ENCODE data around the gene NINL. TPM values are rescaled to one million over a fixed set of nuclear protein-coding genes. Genes with fewer than 3 reads are reported as not detected.

The NINL gene
- total RNA-seq, 4 donors from 2014 or later: 18.3 to 37.8 (median 23.5) TPM

DNA sequence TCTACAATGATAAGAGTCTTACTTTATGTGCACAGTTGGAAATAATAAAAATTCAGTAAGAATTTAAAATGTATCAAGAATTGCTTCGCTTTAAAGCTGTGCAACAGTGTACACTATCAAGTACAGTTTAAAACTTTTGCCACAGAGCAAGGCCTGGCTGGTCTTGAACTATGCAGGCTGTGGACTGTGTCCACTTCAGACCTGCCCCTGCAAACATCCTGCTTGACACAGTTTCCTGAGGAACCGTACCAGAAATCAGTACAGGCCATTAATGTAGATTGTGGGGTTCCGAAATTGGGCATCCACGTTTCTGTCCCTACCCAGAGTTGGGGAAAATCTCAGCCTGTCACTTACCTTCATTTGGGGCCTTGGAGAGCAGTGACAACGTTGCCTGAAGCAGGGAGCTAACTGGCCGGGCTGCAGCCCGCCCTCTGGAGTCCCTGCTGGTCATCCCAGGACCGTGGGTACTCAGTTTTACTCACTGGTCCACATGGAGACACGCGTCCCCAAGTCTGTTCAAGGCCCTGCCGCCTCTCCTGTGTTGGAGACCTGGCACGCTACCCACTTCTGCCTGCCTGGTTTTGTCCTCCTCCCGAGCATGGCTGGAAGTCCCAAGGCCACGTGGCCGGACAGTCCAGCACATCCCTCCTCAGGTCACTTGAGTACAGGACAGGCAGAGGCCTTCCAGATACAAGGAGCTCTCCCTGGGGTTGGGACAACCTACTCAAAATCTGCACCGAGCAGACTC, 8.4 kb downstream of the NINL start:
- WGBS, 2 donors: 84 to 87% methylated on average over 14 to 15 of the region's 16 CpGs
- Histone ChIP-seq H3K27ac (no peak overlapping the region), H3K36me3 (no peaks in the 10 kb centered on the region), H3K4me3 (replicated peaks in 1 of 3) (no peak overlapping the region), H3K27me3 (no peaks in the 10 kb centered on the region), H3K9me3 (no peaks in the 10 kb centered on the region), H3K4me1 (peaks cover 7 to 29% of the 10 kb centered on the region in 2 donors)
- intact Hi-C loops (cut with DNase I): no loop called here
- no peak for TF ChIP-seq POLR2A (IDR thresholded peaks at IDR 0.05)
- TF ChIP-seq, protein P1, sequence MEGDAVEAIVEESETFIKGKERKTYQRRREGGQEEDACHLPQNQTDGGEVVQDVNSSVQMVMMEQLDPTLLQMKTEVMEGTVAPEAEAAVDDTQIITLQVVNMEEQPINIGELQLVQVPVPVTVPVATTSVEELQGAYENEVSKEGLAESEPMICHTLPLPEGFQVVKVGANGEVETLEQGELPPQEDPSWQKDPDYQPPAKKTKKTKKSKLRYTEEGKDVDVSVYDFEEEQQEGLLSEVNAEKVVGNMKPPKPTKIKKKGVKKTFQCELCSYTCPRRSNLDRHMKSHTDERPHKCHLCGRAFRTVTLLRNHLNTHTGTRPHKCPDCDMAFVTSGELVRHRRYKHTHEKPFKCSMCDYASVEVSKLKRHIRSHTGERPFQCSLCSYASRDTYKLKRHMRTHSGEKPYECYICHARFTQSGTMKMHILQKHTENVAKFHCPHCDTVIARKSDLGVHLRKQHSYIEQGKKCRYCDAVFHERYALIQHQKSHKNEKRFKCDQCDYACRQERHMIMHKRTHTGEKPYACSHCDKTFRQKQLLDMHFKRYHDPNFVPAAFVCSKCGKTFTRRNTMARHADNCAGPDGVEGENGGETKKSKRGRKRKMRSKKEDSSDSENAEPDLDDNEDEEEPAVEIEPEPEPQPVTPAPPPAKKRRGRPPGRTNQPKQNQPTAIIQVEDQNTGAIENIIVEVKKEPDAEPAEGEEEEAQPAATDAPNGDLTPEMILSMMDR (IDR thresholded peaks at IDR 0.05): no peak
- peak; percentile 22 to 48 for DNase-seq

DNA sequence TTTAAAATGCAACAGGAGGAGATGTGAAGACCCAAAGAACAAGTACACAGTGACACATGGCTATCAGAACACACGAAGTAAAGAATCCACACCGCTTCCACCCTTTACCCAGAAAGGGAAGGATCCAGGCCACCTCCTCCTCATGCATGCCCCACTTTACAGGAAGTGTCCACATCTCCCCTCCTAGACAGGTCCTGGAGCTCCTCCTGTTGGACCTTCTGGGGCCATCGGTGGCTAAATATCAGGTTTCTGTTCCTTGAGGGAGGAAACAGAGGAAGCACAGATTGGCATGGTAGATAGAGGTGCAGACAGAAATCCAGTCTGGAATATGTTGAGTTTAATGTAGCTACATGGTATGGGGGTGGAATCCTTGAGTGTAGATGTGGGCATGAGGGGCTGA, 10.9 kb downstream of the NINL start:
- H3K27ac ChIP-seq: no peak overlapping the region
- WGBS, 2 donors: 77 to 85% methylated on average over 3 of the region's 3 CpGs
- intact Hi-C loops (cut with DNase I): no loop called here

DNA sequence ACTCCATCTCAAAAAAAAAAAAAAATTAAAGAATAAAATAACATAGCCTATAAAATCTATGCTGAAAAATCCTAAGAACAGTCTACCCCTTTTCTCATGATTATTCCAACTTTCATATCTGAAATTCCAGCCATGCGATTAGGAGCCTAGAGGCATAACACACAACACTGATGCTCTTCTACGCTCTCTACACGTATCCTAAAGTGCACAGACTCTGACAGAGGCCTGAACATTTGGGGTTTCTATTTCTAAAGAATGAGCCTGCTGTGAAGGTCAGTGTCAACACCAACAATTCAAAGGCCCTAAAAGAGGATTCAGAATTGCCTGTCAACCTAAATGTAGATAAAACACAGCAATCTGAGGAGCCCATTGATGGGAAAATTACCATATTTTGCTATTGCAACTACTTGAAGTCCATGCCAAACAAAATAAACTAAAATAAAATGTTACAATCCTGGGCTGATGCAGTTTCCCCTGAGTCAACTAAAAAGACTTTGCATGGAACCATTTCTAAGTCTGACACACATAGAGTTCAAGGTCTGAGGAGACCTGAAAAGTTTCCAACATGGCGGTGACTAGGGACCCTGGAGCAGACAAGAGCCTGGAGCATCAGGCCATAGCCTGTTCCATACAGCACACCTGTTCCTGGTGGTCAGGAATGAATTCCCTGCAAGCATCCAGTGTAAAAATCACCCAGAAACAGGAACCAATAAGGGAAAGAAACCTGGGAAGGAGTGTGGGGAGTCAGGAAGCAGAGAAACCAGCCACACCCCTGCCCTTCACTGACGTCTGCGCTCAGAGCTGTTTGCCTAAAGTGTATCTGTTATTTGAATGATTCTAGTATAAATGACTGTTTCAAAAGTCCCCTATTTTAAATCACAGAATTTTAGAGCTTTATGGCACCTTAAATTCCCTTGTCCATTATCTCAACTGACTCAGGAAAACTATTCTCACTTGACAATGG, 11.8 kb downstream of the NINL start:
- H3K4me1 ChIP-seq: peaks cover 13% of the 10 kb centered on the region in 2 donors
- DNase-seq: no peak
- no peaks in the 10 kb centered on the region for H3K36me3 ChIP-seq
- no peak overlapping the region for H3K4me3 ChIP-seq (replicated peaks in 1 of 3)
- no peaks in the 10 kb centered on the region for H3K9me3 ChIP-seq
- intact Hi-C loops (cut with DNase I): no loop called here
- TF ChIP-seq, protein P1 (IDR thresholded peaks at IDR 0.05): no peak
- no peak for TF ChIP-seq POLR2A (IDR thresholded peaks at IDR 0.05)
- H3K27ac ChIP-seq: no peak overlapping the region
- no peaks in the 10 kb centered on the region for H3K27me3 ChIP-seq
- WGBS, 2 donors: 87 to 93% methylated on average over 6 of the region's 6 CpGs

More for the DNA sequence above, 10.9 kb downstream of the NINL start:
- Histone ChIP-seq H3K27me3 (no peaks in the 10 kb centered on the region), H3K36me3 (no peaks in the 10 kb centered on the region), H3K4me1 (peaks cover 18 to 21% of the 10 kb centered on the region in 2 donors), H3K4me3 (replicated peaks in 1 of 3) (no peak overlapping the region), H3K9me3 (no peaks in the 10 kb centered on the region)
- no peak for TF ChIP-seq POLR2A (IDR thresholded peaks at IDR 0.05)
- TF ChIP-seq, protein P1 (IDR thresholded peaks at IDR 0.05): no peak
- no peak for DNase-seq

DNA sequence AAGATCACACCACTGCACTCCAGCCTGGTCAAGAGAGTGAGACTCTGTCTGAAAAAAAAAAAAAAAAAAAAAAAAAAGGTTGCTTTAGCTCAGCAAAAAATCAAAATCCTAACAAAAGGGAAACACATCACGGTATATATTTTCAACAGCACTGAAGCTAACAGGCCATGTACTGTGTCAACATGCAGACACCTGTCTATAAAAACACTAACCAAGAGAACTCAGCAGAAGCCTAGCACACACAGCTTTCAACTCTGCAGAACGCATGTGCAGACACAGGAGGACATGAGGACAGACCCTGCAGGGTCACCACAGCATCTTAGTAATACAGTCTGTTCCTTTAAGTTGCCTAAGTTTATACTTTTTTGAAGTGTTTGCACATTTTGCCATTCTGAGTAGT, 13.5 kb downstream of the NINL start:
- no peak for DNase-seq
- no peak overlapping the region for H3K4me3 ChIP-seq (replicated peaks in 1 of 3)
- H3K27ac ChIP-seq: no peak overlapping the region
- H3K9me3 ChIP-seq: no peaks in the 10 kb centered on the region
- intact Hi-C loops (cut with DNase I): no loop called here
- no peaks in the 10 kb centered on the region for H3K36me3 ChIP-seq
- no peak for TF ChIP-seq POLR2A (IDR thresholded peaks at IDR 0.05)
- TF ChIP-seq, protein P1 (IDR thresholded peaks at IDR 0.05): no peak
- no peaks in the 10 kb centered on the region for H3K27me3 ChIP-seq
- peaks cover 13% of the 10 kb centered on the region in 2 donors for H3K4me1 ChIP-seq
- WGBS, 2 donors: 44 to 45% methylated on average over 2 of the region's 2 CpGs
